ENCODE results near the gene BMX.

DNA sequence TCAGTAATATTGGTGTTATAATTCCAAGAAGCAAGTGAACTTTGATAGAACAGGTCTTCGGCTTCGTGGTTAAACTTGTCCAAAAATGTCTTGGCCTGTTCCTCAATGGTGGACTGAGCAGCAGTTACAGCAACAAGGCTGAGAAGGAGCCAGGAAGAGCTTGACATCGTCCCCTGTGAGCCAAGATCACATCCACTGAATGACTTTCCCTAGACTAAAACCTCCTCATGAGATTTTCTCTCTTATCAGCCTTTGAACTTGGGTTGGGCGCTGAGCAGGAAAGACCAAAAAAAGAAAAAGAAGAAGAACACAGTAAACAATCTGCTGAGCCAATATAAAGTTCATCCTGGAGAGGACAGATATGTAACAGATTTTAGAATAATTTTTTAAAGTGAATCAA lies 100.1 kb downstream of the BMX start, which contains the start of gene ACE2:
- no peak for TF ChIP-seq SMARCA4 (IDR thresholded peaks at IDR 0.05)
- no peak for TF ChIP-seq E2F5 (CRISPR knock-in tag; IDR thresholded peaks at IDR 0.05)
- no peak for TF ChIP-seq POLR2A (conservative IDR thresholded peaks at IDR 0.05)
- TF ChIP-seq CTCF (IDR thresholded peaks at IDR 0.05 in 2 of 3, conservative IDR thresholded peaks at IDR 0.05 in 1 of 3; ENCODE audit: insufficient read depth in 2 of 3, low read depth in 1 of 3, low read length in 3 of 3): no peak
- no peak for TF ChIP-seq EZH2 (IDR thresholded peaks at IDR 0.05; ENCODE audit: borderline replicate concordance, low read depth, low read length)
- no peak for TF ChIP-seq SAP30 (IDR thresholded peaks at IDR 0.05; ENCODE audit: borderline replicate concordance, insufficient read depth, low read depth, low read length, poor library complexity, severe bottlenecking)
- no peak for TF ChIP-seq ZNF785 (CRISPR knock-in tag; IDR thresholded peaks at IDR 0.05)
